HS-5 (cell line): Measurements from ENCODE around the gene WDR37.
"Not testable (repeated sequence)": the region's sequence is repeated elsewhere in the genome, so short reads cannot be mapped to it uniquely, and the experiment has no call there.

ENCODE experiments used
- DNase-seq: peaks from one replicate; pipeline ENCODE4 v3.0.0-alpha.2; 2012; ENCODE audit warnings: low read depth

Gene WDR37

GRCh38 chr10:1041514-1041913, 14.7 kb upstream of the WDR37 start:
- no peak for DNase-seq

GRCh38 chr10:1043532-1043995, 12.6 kb upstream of the WDR37 start:
- no peak for DNase-seq

GRCh38 chr10:1044146-1044545, 12.0 kb upstream of the WDR37 start:
- DNase-seq: no peak

- no peak for DNase-seq
Observed at GRCh38 chr10:1044964-1045363, 11.2 kb upstream of the WDR37 start.

GRCh38 chr10:1045415-1045814, 10.8 kb upstream of the WDR37 start:
- DNase-seq: no peak

- DNase-seq: no peak
Observed at GRCh38 chr10:1047937-1048336, 8.2 kb upstream of the WDR37 start.

- DNase-seq: no peak
Observed at GRCh38 chr10:1048349-1048731, 7.8 kb upstream of the WDR37 start.

GRCh38 chr10:1048732-1049424, 7.3 kb upstream of the WDR37 start, which contains the start of gene IDI1:
Gene IDI1 (minus strand): TSS chr10:1049119. CDS start chr10:1049003, 116 bp downstream.
- peak; percentile 72 for DNase-seq

GRCh38 chr10:1049425-1049958, 6.7 kb upstream of the WDR37 start:
- no peak for DNase-seq

- DNase-seq: no peak
Observed at GRCh38 chr10:1050145-1050544, 6.0 kb upstream of the WDR37 start.

- no peak for DNase-seq
Observed at GRCh38 chr10:1050554-1050953, 5.6 kb upstream of the WDR37 start.

GRCh38 chr10:1054684-1055083, 1.5 kb upstream of the WDR37 start:
- no peak for DNase-seq

GRCh38 chr10:1057106-1057657, 997 bp downstream of the WDR37 start:
- no peak for DNase-seq

GRCh38 chr10:1058017-1058416, 1.8 kb downstream of the WDR37 start:
- DNase-seq: no peak

GRCh38 chr10:1059902-1060301, 3.7 kb downstream of the WDR37 start:
- DNase-seq: no peak

- DNase-seq: no peak
Observed at GRCh38 chr10:1061930-1062774, 6.0 kb downstream of the WDR37 start.

GRCh38 chr10:1063232-1063865, 7.2 kb downstream of the WDR37 start:
- DNase-seq: no peak

- no peak for DNase-seq
Observed at GRCh38 chr10:1064964-1065247, 8.7 kb downstream of the WDR37 start.

- DNase-seq: not testable (repeated sequence)
Observed at GRCh38 chr10:1066734-1067133, 10.5 kb downstream of the WDR37 start.

- DNase-seq: no peak
Observed at GRCh38 chr10:1068380-1069361, 12.5 kb downstream of the WDR37 start.

- DNase-seq: no peak
Observed at GRCh38 chr10:1070919-1071318, 14.7 kb downstream of the WDR37 start.
